Endothelial cell of umbilical vein (primary cell): ENCODE measurements around the gene TENT5C. TPM values are rescaled to one million over a fixed set of nuclear protein-coding genes. Genes with fewer than 3 reads are reported as not detected.

Source experiments
- BruUV-seq: library from RNA; stranded (reverse); fragments of 400-500 nt; replicated peaks from 2 replicates; lab custom pipeline; 2021; lab: Mats Ljungman, UMichigan
- CTCF ChIA-PET: fragments of 300-600, 350-600 bp; sonication (Branson Sonifier 250); formaldehyde crosslinking; loops from one replicate; lab custom pipeline; 2021; ENCODE audit warnings: antibody characterized with exemption, inconsistent platforms; lab: Charles Lee
- POLR2A ChIA-PET: fragments of 300-600, 350-600 bp; sonication (Branson Sonifier 250); formaldehyde crosslinking; loops from one replicate; lab custom pipeline; 2021; ENCODE audit warnings: antibody characterized with exemption, inconsistent platforms; lab: Charles Lee
- DNase-seq: peaks from one replicate; pipeline ENCODE4 v3.0.0-alpha.2; 2011; ENCODE audit warnings: low read depth, low spot score
- FAIRE-seq: peaks from 2 replicates; lab custom pipeline; 2011; peaks lifted over from hg19 to GRCh38; lab: Jason Lieb, UNC
- H2AFZ ChIP-seq: 2 replicates; pipeline ENCODE4 v1.6.0; 2012; ENCODE audit warnings: low read depth, low read length, control low read depth, inconsistent platforms
- H3K27ac ChIP-seq: 2 replicates; pipeline ENCODE4 v1.5.1; 2011; ENCODE audit warnings: low read depth, mild to moderate bottlenecking, control low read depth, low read length, moderate library complexity; ENCODE audit not compliant: insufficient read depth
- H3K27me3 ChIP-seq, 2 experiments: 2 replicates each; pipeline versions ENCODE4 v1.6.0 to v1.6.1; 2011; ENCODE audit warnings: low read length in 2 of 2, mixed read lengths in 1 of 2; ENCODE audit not compliant: control insufficient read depth in 2 of 2, insufficient read depth in 2 of 2
- H3K36me3 ChIP-seq, 2 experiments: 2 replicates in 1 of 2; 3 replicates in 1 of 2; pipeline ENCODE4 v1.5.1; 2011; ENCODE audit warnings: low read length in 2 of 2, mild to moderate bottlenecking in 1 of 2, moderate library complexity in 1 of 2; ENCODE audit not compliant: control insufficient read depth in 2 of 2, insufficient read depth in 2 of 2; ENCODE audit errors: extremely low read depth in 1 of 2
- H3K4me1 ChIP-seq: 3 replicates; pipeline ENCODE4 v1.5.1; 2011; ENCODE audit warnings: mild to moderate bottlenecking, low read length; ENCODE audit not compliant: control insufficient read depth, insufficient read depth; ENCODE audit errors: extremely low read depth
- H3K4me2 ChIP-seq: 2 replicates; pipeline ENCODE4 v1.6.1; 2011; ENCODE audit warnings: low read length, control low read depth, mixed read lengths; ENCODE audit not compliant: insufficient read depth
- H3K4me3 ChIP-seq, 3 experiments: fragments of 200-600 bp in 1 of 3; sonication (generic), shearing (Covaris generic) in 1 of 3; replicated peaks in 1 of 3; 2 replicates each; pipeline ENCODE4 v1.5.1; 2011 to 2016; ENCODE audit warnings: control low read depth in 3 of 3, low read length in 3 of 3, mild to moderate bottlenecking in 2 of 3, inconsistent platforms in 1 of 3, low read depth in 1 of 3, moderate library complexity in 1 of 3; ENCODE audit not compliant: insufficient read depth in 1 of 3
- H3K79me2 ChIP-seq: 2 replicates; pipeline ENCODE4 v1.6.0; 2012; ENCODE audit warnings: low read length, inconsistent platforms; ENCODE audit not compliant: control insufficient read depth, insufficient read depth
- H3K9ac ChIP-seq: replicated peaks from 2 replicates; pipeline ENCODE3; 2011; ENCODE audit warnings: low read length, control low read depth; ENCODE audit not compliant: insufficient read depth; ENCODE audit errors: extremely low read depth
- H3K9me1 ChIP-seq: replicated peaks from 3 replicates; pipeline ENCODE4 v1.6.0; 2011; ENCODE audit warnings: mild to moderate bottlenecking, low read length; ENCODE audit not compliant: control insufficient read depth, insufficient read depth; ENCODE audit errors: extremely low read depth
- H3K9me3 ChIP-seq: replicated peaks from 2 replicates; pipeline ENCODE4 v1.5.1; 2012; ENCODE audit warnings: low read length, inconsistent platforms; ENCODE audit not compliant: control insufficient read depth, insufficient read depth
- H4K20me1 ChIP-seq: replicated peaks from 2 replicates; pipeline ENCODE3; 2011; ENCODE audit warnings: mild to moderate bottlenecking, low read length; ENCODE audit not compliant: control insufficient read depth, insufficient read depth; ENCODE audit errors: extremely low read depth
- EZH2 ChIP-seq: IDR thresholded peaks from 2 replicates; pipeline ENCODE4 v1.6.1; 2012; ENCODE audit warnings: borderline replicate concordance, low read depth, mild to moderate bottlenecking, moderate library complexity, low read length, inconsistent platforms; ENCODE audit not compliant: severe bottlenecking
- FOS ChIP-seq: IDR thresholded peaks from 2 replicates; pipeline ENCODE4 v1.6.1; 2011; ENCODE audit warnings: mild to moderate bottlenecking, low read length, moderate library complexity, borderline replicate concordance; ENCODE audit not compliant: insufficient read depth
- GATA2 ChIP-seq: IDR thresholded peaks from 2 replicates; pipeline ENCODE4 v1.7.0; 2011; ENCODE audit warnings: low read depth, mild to moderate bottlenecking, moderate library complexity, mixed read lengths, low read length; ENCODE audit not compliant: insufficient read length, insufficient read depth
- JUN ChIP-seq: IDR thresholded peaks from 2 replicates; pipeline ENCODE4 v1.6.1; 2011; ENCODE audit warnings: borderline replicate concordance, low read depth; ENCODE audit not compliant: insufficient read length, insufficient read depth
- MYC ChIP-seq: IDR thresholded peaks from one replicate; pipeline ENCODE4 v1.6.1; 2011; ENCODE audit warnings: mild to moderate bottlenecking, low read depth, low read length
- POLR2A ChIP-seq: IDR thresholded peaks from 2 replicates; pipeline ENCODE4 v1.6.1; 2012; ENCODE audit warnings: low read depth, mild to moderate bottlenecking, control low read depth, low read length
- POLR2AphosphoS5 ChIP-seq: IDR thresholded peaks from 2 replicates; pipeline ENCODE4 v1.6.1; 2012; ENCODE audit warnings: low read depth, mild to moderate bottlenecking, control low read depth, low read length, moderate library complexity; ENCODE audit not compliant: insufficient read depth
- dilution Hi-C: fragments of 300-500 bp; cut with MboI; formaldehyde crosslinking; loops from one replicate; pipeline ENCODE4 v1.15.0; 2019; ENCODE audit warnings: low sequenced_read_pairs; ENCODE audit not compliant: extremely low pct_ligation_motif_present
- intact Hi-C: fragments of 100-400 bp; cut with micrococcal nuclease; formaldehyde crosslinking; loops from one replicate; pipeline ENCODE4 v1.10.0; 2022
- polyA plus RNA-seq, 4 experiments: library from polyadenylated mRNA; depleted of rRNA in 3 of 4; stranded (reverse) in 3 of 4; unstranded in 1 of 4; fragments of >200 nt; gene quantifications; 2 replicates each; pipeline versions ENCODE4 v1.2.1 to v1.2.3, GENCODE V29; 2011 to 2012; ENCODE audit warnings: missing spikeins in 1 of 4
- total RNA-seq: library from RNA; stranded (reverse); gene quantifications from 2 replicates; pipeline ENCODE4 v1.2.3, GENCODE V29; 2021
- TF ChIP-seq, protein P1 (sequence below): IDR thresholded peaks from 2 replicates; pipeline ENCODE4 v1.6.1; 2011; ENCODE audit not compliant: insufficient read depth, insufficient read length
- TF ChIP-seq, protein P2 (sequence below), 2 donors: IDR thresholded peaks; 1 replicate in 1 of 2; 2 replicates in 1 of 2; pipeline ENCODE4 v1.5.1; 2011; ENCODE audit warnings: low read length in 2 of 2, mild to moderate bottlenecking in 2 of 2, moderate library complexity in 2 of 2, control low read depth in 1 of 2, inconsistent platforms in 1 of 2, low read depth in 1 of 2; ENCODE audit not compliant: insufficient read depth in 1 of 2; ENCODE audit errors: extremely low read depth in 1 of 2

Gene TENT5C
- total and polyA plus RNA-seq, 2 donors (not counting 3 experiments of a cell fraction or from before 2014, with no cell fraction given): 0.06 to 0.22 TPM

DNA sequence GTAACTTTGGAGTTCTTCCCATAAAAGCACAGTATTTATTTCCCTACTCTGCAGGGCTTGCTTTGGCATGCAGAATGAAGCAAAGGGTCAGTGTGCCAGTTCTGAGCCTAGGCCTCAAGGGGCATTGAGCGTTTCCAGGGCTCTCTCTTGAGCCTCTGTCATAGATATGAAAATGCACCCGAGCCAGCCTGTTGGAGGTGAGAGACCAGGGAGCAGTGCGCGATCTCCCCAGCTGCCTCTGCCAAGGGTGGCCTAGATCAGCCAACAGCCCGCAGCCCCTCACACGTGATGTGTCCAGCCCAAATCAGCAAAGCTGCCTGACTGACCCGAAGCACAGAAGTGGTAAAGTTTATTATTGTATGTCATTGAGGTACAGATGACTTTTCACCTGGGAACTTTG, 63.7 kb downstream of the TENT5C start:
- no peaks in the 10 kb centered on the region for H3K36me3 ChIP-seq
- DNase-seq (no peak), FAIRE-seq (no peak)
- intact Hi-C loops: no loop called here
- H3K4me3 ChIP-seq: no peak overlapping the region
- TF ChIP-seq EZH2: no peak
- TF ChIP-seq, protein P1, sequence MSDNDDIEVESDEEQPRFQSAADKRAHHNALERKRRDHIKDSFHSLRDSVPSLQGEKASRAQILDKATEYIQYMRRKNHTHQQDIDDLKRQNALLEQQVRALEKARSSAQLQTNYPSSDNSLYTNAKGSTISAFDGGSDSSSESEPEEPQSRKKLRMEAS: no peak
- no peak for TF ChIP-seq GATA2
- no peak for TF ChIP-seq FOS
- TF ChIP-seq, protein P2, sequence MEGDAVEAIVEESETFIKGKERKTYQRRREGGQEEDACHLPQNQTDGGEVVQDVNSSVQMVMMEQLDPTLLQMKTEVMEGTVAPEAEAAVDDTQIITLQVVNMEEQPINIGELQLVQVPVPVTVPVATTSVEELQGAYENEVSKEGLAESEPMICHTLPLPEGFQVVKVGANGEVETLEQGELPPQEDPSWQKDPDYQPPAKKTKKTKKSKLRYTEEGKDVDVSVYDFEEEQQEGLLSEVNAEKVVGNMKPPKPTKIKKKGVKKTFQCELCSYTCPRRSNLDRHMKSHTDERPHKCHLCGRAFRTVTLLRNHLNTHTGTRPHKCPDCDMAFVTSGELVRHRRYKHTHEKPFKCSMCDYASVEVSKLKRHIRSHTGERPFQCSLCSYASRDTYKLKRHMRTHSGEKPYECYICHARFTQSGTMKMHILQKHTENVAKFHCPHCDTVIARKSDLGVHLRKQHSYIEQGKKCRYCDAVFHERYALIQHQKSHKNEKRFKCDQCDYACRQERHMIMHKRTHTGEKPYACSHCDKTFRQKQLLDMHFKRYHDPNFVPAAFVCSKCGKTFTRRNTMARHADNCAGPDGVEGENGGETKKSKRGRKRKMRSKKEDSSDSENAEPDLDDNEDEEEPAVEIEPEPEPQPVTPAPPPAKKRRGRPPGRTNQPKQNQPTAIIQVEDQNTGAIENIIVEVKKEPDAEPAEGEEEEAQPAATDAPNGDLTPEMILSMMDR (IDR thresholded peaks at IDR 0.05; ENCODE audit: extremely low read depth in 1 of 2, insufficient read depth in 1 of 2, low read depth in 1 of 2, low read length in 2 of 2): no peak
- no peak for TF ChIP-seq POLR2AphosphoS5
- TF ChIP-seq MYC: no peak
- no peak for TF ChIP-seq POLR2A
- no peak for TF ChIP-seq JUN
- H4K20me1 ChIP-seq: no peaks in the 10 kb centered on the region
- H3K4me1 ChIP-seq: peaks cover 14% of the 10 kb centered on the region
- H3K9me1 ChIP-seq: no peaks in the 10 kb centered on the region
- H3K9me3 ChIP-seq: no peaks in the 10 kb centered on the region
- H3K27me3 ChIP-seq: no peaks in the 10 kb centered on the region
- no peaks in the 10 kb centered on the region for H3K79me2 ChIP-seq
- dilution Hi-C loops: no loop called here
- ChIA-PET POLR2A (no interaction called here), CTCF (interaction anchor here (2.0 to 3.4 kb wide), 2 partner anchors 14 to 135 kb away, joined by 4 to 37 read pairs; no protein-coding TSS in a partner anchor)
- H2AFZ ChIP-seq: no peak overlapping the region
- no peak overlapping the region for H3K9ac ChIP-seq
- no TSS peak for BruUV-seq
- H3K27ac ChIP-seq: no peak overlapping the region
- H3K4me2 ChIP-seq: no peak overlapping the region
